NCI-H146 treated with DMSO at 0.1 percent for 48 hours (cell line): ENCODE results near the gene AKR1D1.
"Not testable (repeated sequence)": the region's sequence is repeated elsewhere in the genome, so short reads cannot be mapped to it uniquely, and the experiment has no call there.

Source experiments
- DNase-seq: peaks from one replicate; lab custom pipeline; 2025; ENCODE audit not compliant: unreplicated experiment; lab: John Stamatoyannopoulos, UW

Gene AKR1D1

GRCh38 chr7:138120140-138120827 lies 44.0 kb downstream of the AKR1D1 start:
- DNase-seq, result no peak

GRCh38 chr7:138122162-138122561 lies 45.9 kb downstream of the AKR1D1 start:
- DNase-seq, result no peak

- no peak for DNase-seq
Observed at GRCh38 chr7:138125119-138125518, 48.9 kb downstream of the AKR1D1 start.

- no peak for DNase-seq
Observed at GRCh38 chr7:138125598-138126111, 49.4 kb downstream of the AKR1D1 start.

- no peak for DNase-seq
Observed at GRCh38 chr7:138126928-138127327, 50.7 kb downstream of the AKR1D1 start.

- no peak for DNase-seq
Observed at GRCh38 chr7:138127996-138128395, 51.7 kb downstream of the AKR1D1 start.

GRCh38 chr7:138129551-138130165 lies 53.4 kb downstream of the AKR1D1 start:
- no peak for DNase-seq

- no peak for DNase-seq
Observed at GRCh38 chr7:138137423-138138171, 61.3 kb downstream of the AKR1D1 start.

- DNase-seq, result no peak
Observed at GRCh38 chr7:138138244-138138643, 62.0 kb downstream of the AKR1D1 start.

DNA sequence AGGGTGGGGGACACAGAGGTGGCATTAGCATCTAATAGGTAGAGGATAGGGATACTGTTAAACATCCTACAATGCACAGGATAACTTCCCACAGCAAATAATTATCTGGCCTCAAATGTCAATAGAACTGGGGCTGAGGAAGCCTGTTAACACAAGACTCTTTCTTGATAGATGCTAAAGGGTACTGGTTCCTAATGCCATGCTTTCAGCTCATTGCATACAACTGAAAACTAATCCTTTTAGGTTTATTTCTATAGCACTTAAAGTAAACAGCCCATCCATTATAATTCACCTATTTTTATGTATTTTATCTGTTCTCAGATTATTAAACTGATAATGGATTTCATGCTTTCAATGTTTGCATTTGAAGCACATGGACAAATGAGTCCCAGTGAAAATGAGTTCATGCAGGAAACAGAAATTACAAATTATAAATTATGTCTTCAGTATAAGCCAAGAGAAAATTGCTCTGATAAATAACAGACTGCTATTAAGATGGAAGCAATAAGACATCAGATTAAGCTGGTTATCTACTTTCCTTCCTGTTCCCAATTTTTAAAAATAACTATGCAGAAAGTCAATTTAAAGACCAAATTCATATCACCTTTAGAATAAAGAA lies 66.4 kb downstream of the AKR1D1 start:
- DNase-seq, result no peak

DNA sequence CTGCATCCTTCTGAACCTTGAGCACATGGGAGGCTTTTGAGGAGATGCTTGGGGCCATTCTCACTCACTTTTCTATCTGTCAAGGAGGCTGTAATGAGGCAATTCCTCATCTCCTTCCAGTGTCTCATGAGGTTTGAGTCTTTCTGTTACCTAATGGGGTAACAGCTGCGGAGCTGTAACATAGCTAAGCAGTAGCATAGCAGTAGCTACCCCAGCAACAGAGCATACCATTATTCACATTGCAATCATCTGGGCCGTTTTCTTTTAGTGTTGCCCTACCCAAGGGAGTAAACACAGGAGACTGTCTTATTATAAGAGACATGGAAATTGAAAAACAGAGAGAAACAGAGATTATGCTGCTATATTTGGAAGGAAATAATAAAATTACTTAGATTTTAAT lies 68.7 kb downstream of the AKR1D1 start:
- DNase-seq, result no peak

DNA sequence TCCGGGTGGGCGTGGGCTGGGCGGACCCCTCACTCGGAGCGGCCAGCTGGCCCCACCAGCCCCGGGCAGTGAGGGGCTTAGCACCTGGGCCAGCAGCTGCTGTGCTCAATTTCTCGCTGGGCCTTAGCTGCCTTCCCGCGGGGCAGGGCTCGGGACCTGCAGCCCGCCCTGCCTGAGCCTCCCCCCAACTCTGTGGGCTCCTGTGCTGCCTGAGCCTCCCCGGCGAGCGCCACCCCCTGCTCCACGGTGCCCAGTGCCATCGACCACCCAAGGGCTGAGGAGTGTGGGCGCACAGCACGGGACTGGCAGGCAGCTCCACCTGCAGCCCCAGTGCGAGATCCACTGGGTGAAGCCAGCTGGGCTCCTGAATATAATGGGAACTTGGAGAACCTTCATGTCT lies 70.0 kb downstream of the AKR1D1 start:
- DNase-seq, result not testable (repeated sequence)

GRCh38 chr7:138146757-138147734 lies 70.8 kb downstream of the AKR1D1 start:
- DNase-seq, result not testable (repeated sequence)

- DNase-seq, result no peak
Observed at GRCh38 chr7:138151731-138152577, 75.7 kb downstream of the AKR1D1 start.

- no peak for DNase-seq
Observed at GRCh38 chr7:138154661-138155060, 78.4 kb downstream of the AKR1D1 start.

DNA sequence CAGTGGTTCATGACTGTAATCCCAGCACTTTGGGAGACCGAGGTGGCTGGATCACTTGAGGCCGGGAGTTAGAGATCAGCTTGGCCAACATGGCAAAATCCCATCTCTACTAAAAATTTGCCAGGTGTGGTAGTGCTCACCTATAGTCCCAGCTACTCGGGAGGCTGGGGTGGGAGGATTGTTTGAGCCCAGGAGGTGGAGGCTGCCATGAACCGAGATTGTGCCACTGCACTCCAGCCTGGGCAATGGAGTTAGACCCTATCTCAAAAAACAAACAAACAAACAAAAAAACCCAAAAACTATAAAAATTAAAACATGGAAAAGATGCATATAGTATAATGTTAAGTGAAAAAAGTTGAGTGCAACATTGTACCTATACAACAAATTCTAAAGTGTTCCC lies 81.4 kb downstream of the AKR1D1 start:
- DNase-seq, result no peak

DNA sequence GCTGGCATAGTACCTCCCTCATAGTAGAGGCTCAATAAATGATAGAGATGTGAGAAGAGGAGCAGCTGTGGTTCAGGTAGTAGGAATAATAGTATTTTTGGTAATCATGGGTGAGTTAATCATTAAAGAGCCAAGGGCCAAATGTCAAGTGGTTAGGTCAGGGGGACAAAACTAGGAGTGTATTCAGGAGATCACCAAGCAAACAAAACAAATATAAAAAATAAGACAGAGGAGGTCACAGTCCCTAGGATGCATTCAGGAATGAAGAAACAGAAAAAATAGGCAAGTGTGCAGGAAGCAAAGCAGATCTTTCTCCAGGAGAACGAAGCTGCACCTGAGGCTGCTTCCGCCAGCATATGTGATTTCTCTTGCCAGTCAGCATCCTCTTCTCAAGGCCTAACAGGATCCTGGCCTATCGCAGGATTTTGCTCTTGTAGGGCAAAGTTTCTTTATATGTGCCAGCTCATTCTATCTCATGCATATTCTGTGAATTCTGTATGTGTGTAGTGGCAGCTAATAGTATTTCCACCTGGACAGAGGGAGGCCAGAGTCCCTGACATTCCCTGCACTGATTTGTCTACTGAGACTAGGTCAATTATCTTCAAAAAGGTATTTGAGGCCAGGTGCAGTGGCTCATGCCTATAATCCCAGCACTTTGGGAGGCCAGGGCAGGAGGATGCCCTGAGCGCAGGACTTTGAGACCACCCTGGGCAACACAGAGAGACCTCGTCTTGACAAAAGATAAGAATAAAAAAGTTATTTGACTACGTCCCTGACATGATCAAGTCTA lies 82.7 kb downstream of the AKR1D1 start:
- DNase-seq, result no peak

GRCh38 chr7:138161600-138162081 lies 85.4 kb downstream of the AKR1D1 start:
- DNase-seq, result peak; percentile 93
